ENCODE results near the gene TMEM31. TPM values are rescaled to one million over a fixed set of nuclear protein-coding genes. Genes with fewer than 3 reads are reported as not detected.

Gene TMEM31
- total and polyA plus RNA-seq, 2 donors (not counting 1 experiment from before 2014, with no cell fraction given): 0.25 TPM; not detected in 1

GRCh38 chrX:103685396-103685795 is 25.3 kb upstream of the TMEM31 start:
- intact Hi-C loops (cut with micrococcal nuclease): loop anchor here (5.0 to 10.0 kb wide), 4 partner anchors 131 to 468 kb away; partner anchors contain the start of genes BEX4, RAB9B and ZCCHC18
- CTCF ChIA-PET: interaction anchor here (0.8 kb wide), 1 partner anchor 152 kb away, joined by 3 read pairs; no protein-coding TSS in a partner anchor
- H3K4me1 ChIP-seq (ENCODE audit: control insufficient read depth in 2 of 2, insufficient read depth in 2 of 2, low read length in 2 of 2): peaks cover 3 to 4% of the 10 kb centered on the region in 2 donors
- POLR2A ChIA-PET: no interaction called here
- no peaks in the 10 kb centered on the region for H4K20me1 ChIP-seq (ENCODE audit: control insufficient read depth, insufficient read depth, low read length, poor library complexity, severe bottlenecking)
- peak overlapping the region; percentile 83 for H3K9ac ChIP-seq (ENCODE audit: low read length)
- Mint-ChIP-seq H3K27ac (no peak overlapping the region), H3K27me3 (no peaks in the 10 kb centered on the region), H3K4me3 (peak overlapping the region; percentile 67), H3K9me3 (ENCODE audit: insufficient read depth) (no peaks in the 10 kb centered on the region), H3K4me1 (peaks cover 7% of the 10 kb centered on the region)
- no peak overlapping the region for H3K27ac ChIP-seq (ENCODE audit: low read length in 2 of 2)
- no peaks in the 10 kb centered on the region for H3K9me3 ChIP-seq (ENCODE audit: control extremely low read depth in 1 of 3, control insufficient read depth in 2 of 3, insufficient read depth in 1 of 3, low read length in 2 of 3)
- no peaks in the 10 kb centered on the region for H3K27me3 ChIP-seq (replicated peaks in 1 of 4; ENCODE audit: control extremely low read depth in 1 of 4, control insufficient read depth in 3 of 4, insufficient read depth in 4 of 4, low read length in 3 of 4)
- TF ChIP-seq CTCF (IDR thresholded peaks at IDR 0.05) (no peak), EZH2 (IDR thresholded peaks at IDR 0.05; ENCODE audit: borderline replicate concordance, insufficient read depth, low read depth, low read length, poor library complexity, severe bottlenecking) (no peak)
- H3K4me2 ChIP-seq (replicated peaks; ENCODE audit: low read depth, low read length, poor library complexity, severe bottlenecking): peak overlapping the region; percentile 65
- H3K36me3 ChIP-seq (replicated peaks in 1 of 2; ENCODE audit: control extremely low read depth in 1 of 2, control insufficient read depth in 1 of 2, extremely low read depth in 1 of 2, insufficient read depth in 2 of 2, low read length in 1 of 2): peaks cover 0 to 23% of the 10 kb centered on the region in 2 experiments
- no peak for DNase-seq
- ATAC-seq (ENCODE audit: low read depth): no peak
- peaks cover 8% of the 10 kb centered on the region for H3K79me2 ChIP-seq (ENCODE audit: control insufficient read depth, insufficient read depth, low read length)
- H2AFZ ChIP-seq (ENCODE audit: insufficient read depth, low read depth, low read length, poor library complexity, severe bottlenecking): no peak overlapping the region
- WGBS (ENCODE audit: insufficient coverage): no CpG with 5 or more reads among the region's 5 CpGs
- peak overlapping the region in 4 of 5 experiments; percentile 78 to 95 (median 80) for H3K4me3 ChIP-seq (ENCODE audit: control extremely low read depth in 1 of 5, extremely low read depth in 1 of 5, insufficient read depth in 1 of 5, low read depth in 2 of 5, low read length in 4 of 5)

All from B cell (primary cell).